Hepatocyte (in vitro differentiated cells): ENCODE results near the gene ATXN10. TPM values are rescaled to one million over a fixed set of nuclear protein-coding genes. Genes with fewer than 3 reads are reported as not detected.

ENCODE experiments used
- DNase-seq: peaks from one replicate; pipeline ENCODE4 v3.0.0-alpha.2; 2016; ENCODE audit warnings: low spot score
- H2AFZ ChIP-seq: fragments of 200-600 bp; sonication (generic); 2 replicates; pipeline ENCODE4 v1.6.0; 2016; ENCODE audit warnings: antibody characterized with exemption, mild to moderate bottlenecking
- H3K27ac ChIP-seq: fragments of 200-600 bp; sonication (generic); 2 replicates; pipeline ENCODE4 v1.5.1; 2016; ENCODE audit warnings: mild to moderate bottlenecking
- H3K27me3 ChIP-seq: fragments of 200-600 bp; sonication (generic); 2 replicates; pipeline ENCODE4 v1.6.1; 2016
- H3K36me3 ChIP-seq: fragments of 200-600 bp; sonication (generic); replicated peaks from 2 replicates; pipeline ENCODE4 v1.5.1; 2016; ENCODE audit warnings: low read depth; ENCODE audit not compliant: insufficient read depth
- H3K4me1 ChIP-seq: fragments of 200-600 bp; sonication (generic); 2 replicates; pipeline ENCODE4 v1.5.1; 2016; ENCODE audit warnings: mild to moderate bottlenecking, moderate library complexity; ENCODE audit not compliant: insufficient read depth
- H3K4me2 ChIP-seq: fragments of 200-600 bp; sonication (generic); 2 replicates; pipeline ENCODE4 v1.6.0; 2016
- H3K4me3 ChIP-seq: fragments of 200-600 bp; sonication (generic); 2 replicates; pipeline ENCODE4 v1.5.1; 2016; ENCODE audit warnings: mild to moderate bottlenecking
- H3K79me2 ChIP-seq: fragments of 200-600 bp; sonication (generic); 2 replicates; pipeline ENCODE4 v1.6.0; 2017; ENCODE audit warnings: mild to moderate bottlenecking
- H3K9me2 ChIP-seq: fragments of 200-600 bp; sonication (generic); replicated peaks from 2 replicates; pipeline ENCODE4 v1.6.0; 2017; ENCODE audit warnings: mild to moderate bottlenecking; ENCODE audit not compliant: insufficient read depth
- H3K9me3 ChIP-seq: fragments of 200-600 bp; sonication (generic); 2 replicates; pipeline ENCODE4 v1.5.1; 2016; ENCODE audit warnings: low read depth, mild to moderate bottlenecking
- H4K20me1 ChIP-seq: fragments of 200-600 bp; sonication (generic); 2 replicates; pipeline ENCODE4 v1.6.0; 2016; ENCODE audit warnings: mild to moderate bottlenecking; ENCODE audit not compliant: insufficient read depth, poor library complexity, severe bottlenecking
- CTCF ChIP-seq: fragments of 200-600 bp; sonication (generic); IDR thresholded peaks from 2 replicates; pipeline ENCODE4 v1.5.1; 2016; ENCODE audit warnings: antibody characterized with exemption, mild to moderate bottlenecking; ENCODE audit not compliant: poor library complexity
- EZH2 ChIP-seq: fragments of 200-600 bp; sonication (generic); IDR thresholded peaks from 2 replicates; pipeline ENCODE4 v1.6.1; 2016; ENCODE audit warnings: antibody characterized with exemption, mild to moderate bottlenecking, borderline replicate concordance
- EZH2phosphoT487 ChIP-seq: fragments of 200-600 bp; sonication (generic); IDR thresholded peaks from one replicate; pipeline ENCODE4 v1.6.1; 2018; ENCODE audit warnings: antibody characterized with exemption, mild to moderate bottlenecking, low read depth, moderate library complexity; ENCODE audit not compliant: unreplicated experiment, severe bottlenecking
- WGBS: methylation state at CpG from one replicate; pipeline ENCODE4 v1.1.6; 2016; ENCODE audit warnings: low lambda C conversion rate; ENCODE audit errors: missing lambda C conversion rate; 5-methylcytosine and 5-hydroxymethylcytosine counted together
- polyA plus RNA-seq: library from polyadenylated mRNA; unstranded; fragments of >200 nt; fragmentation: Nextera tagmentation; extraction: Ambion mirVana; gene quantifications from 2 replicates; pipeline ENCODE4 v1.2.1, GENCODE V29; 2016
- total RNA-seq: library from RNA; depleted of rRNA; stranded (reverse); fragments of >200 nt; gene quantifications from 2 replicates; pipeline ENCODE4 v1.2.3, GENCODE V29; 2014

The ATXN10 gene
- total and polyA plus RNA-seq, 2 experiments from 2014 or later = 141 to 186 TPM

GRCh38 chr22:45781459-45781858 is 109.8 kb downstream of the ATXN10 start:
- H3K36me3 ChIP-seq = no peaks in the 10 kb centered on the region
- TF ChIP-seq EZH2phosphoT487 (no peak), EZH2 (no peak), CTCF (no peak)
- H4K20me1 ChIP-seq = peaks cover 3% of the 10 kb centered on the region
- H3K4me3 ChIP-seq = no peak overlapping the region
- H3K9me3 ChIP-seq = no peaks in the 10 kb centered on the region
- H3K27ac ChIP-seq = no peak overlapping the region
- H3K4me2 ChIP-seq = no peak overlapping the region
- WGBS = 96% methylated on average over 3 of the region's 3 CpGs
- H2AFZ ChIP-seq = no peak overlapping the region
- H3K9me2 ChIP-seq = no peaks in the 10 kb centered on the region
- no peak for DNase-seq
- H3K4me1 ChIP-seq = no peaks in the 10 kb centered on the region
- H3K79me2 ChIP-seq = peaks cover 33% of the 10 kb centered on the region
- H3K27me3 ChIP-seq = no peaks in the 10 kb centered on the region

- H3K9me2 ChIP-seq = no peaks in the 10 kb centered on the region
- H3K4me3 ChIP-seq = no peak overlapping the region
- no peaks in the 10 kb centered on the region for H3K9me3 ChIP-seq
- no peak for TF ChIP-seq EZH2
- H3K4me1 ChIP-seq = no peaks in the 10 kb centered on the region
- H3K4me2 ChIP-seq = no peak overlapping the region
- H3K79me2 ChIP-seq = peaks cover 38% of the 10 kb centered on the region
- no peaks in the 10 kb centered on the region for H3K36me3 ChIP-seq
- H2AFZ ChIP-seq = no peak overlapping the region
- H4K20me1 ChIP-seq = peaks cover 3% of the 10 kb centered on the region
- 90% methylated on average over 6 of the region's 6 CpGs for WGBS
- H3K27me3 ChIP-seq = no peaks in the 10 kb centered on the region
- no peak for DNase-seq
- H3K27ac ChIP-seq = no peak overlapping the region
Observed at GRCh38 chr22:45781966-45782365, 110.3 kb downstream of the ATXN10 start.

- WGBS = 83% methylated on average over 3 of the region's 3 CpGs
- Histone ChIP-seq H3K4me2 (no peak overlapping the region), H3K9me3 (no peaks in the 10 kb centered on the region), H3K4me1 (no peaks in the 10 kb centered on the region), H3K9me2 (no peaks in the 10 kb centered on the region), H3K79me2 (peaks cover 38% of the 10 kb centered on the region), H4K20me1 (peaks cover 3% of the 10 kb centered on the region), H3K36me3 (no peaks in the 10 kb centered on the region), H2AFZ (no peak overlapping the region), H3K4me3 (no peak overlapping the region), H3K27me3 (no peaks in the 10 kb centered on the region), H3K27ac (no peak overlapping the region)
- no peak for TF ChIP-seq EZH2
- TF ChIP-seq CTCF = no peak
- no peak for TF ChIP-seq EZH2phosphoT487
- DNase-seq = no peak
Observed at GRCh38 chr22:45783021-45783420, 111.4 kb downstream of the ATXN10 start.

GRCh38 chr22:45783690-45784089 is 112.1 kb downstream of the ATXN10 start:
- Histone ChIP-seq H3K9me2 (no peaks in the 10 kb centered on the region), H4K20me1 (peaks cover 3% of the 10 kb centered on the region), H3K4me2 (no peak overlapping the region), H2AFZ (no peak overlapping the region), H3K9me3 (no peaks in the 10 kb centered on the region), H3K27me3 (no peaks in the 10 kb centered on the region), H3K79me2 (peaks cover 38% of the 10 kb centered on the region), H3K27ac (no peak overlapping the region), H3K4me3 (no peak overlapping the region), H3K36me3 (no peaks in the 10 kb centered on the region), H3K4me1 (no peaks in the 10 kb centered on the region)
- no peak for DNase-seq
- TF ChIP-seq EZH2phosphoT487 (no peak), CTCF (no peak), EZH2 (no peak)
- WGBS = 96% methylated on average over 6 of the region's 6 CpGs
